GM20431 (cell line): ENCODE results near the gene RADIL.
"Not testable (repeated sequence)": the region's sequence is repeated elsewhere in the genome, so short reads cannot be mapped to it uniquely, and the experiment has no call there.

Source experiments
- in situ Hi-C: fragments of 300-500 bp; cut with MseI, MboI; formaldehyde crosslinking; loops from one replicate; pipeline ENCODE4 v1.15.0; 2020; ENCODE audit warnings: low sequenced_read_pairs; ENCODE audit not compliant: unreplicated experiment

The RADIL gene

DNA sequence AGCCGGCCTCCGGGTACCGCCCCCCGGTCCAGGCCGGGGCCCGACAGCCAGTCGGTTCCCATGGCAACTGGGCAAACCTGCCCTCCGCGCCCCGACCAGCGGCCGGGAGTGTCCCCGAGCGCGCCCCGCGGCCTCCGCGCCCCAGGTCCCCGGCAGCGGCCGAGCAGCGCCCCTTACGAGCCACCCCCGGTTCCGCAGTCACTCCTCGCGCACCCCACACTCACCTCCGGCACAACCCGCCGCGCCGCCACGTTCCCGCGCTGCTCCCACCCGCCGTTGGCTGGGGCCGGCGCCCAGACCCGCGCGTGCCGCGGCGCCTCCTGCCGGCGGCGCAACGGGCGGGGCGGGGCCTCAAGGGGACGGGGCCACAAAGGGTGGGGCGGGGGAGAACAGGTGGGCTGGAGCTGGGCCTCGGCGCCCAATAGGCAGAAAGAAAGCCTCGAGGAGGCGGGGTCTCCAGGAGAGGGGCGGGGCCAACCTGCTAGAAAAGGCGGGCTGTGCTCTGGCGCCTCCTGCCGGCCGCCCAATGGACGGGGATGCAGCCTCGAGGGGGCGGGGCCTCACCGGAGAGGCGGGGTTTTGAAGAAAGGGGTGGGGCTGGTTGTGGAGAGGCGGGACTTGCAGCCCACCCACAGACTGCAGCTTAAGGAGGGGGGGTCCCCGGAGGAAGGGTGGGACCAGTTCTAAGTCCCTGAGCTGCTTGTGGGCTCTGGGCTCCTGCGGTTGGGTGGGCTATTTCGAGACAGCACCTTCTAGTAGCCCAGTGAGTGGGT, at the start of gene RADIL:
Gene RADIL, minus strand, starts transcription at position 345 of the 773 bp plus-strand sequence. CDS start 5,577 bp downstream, outside the sequence.
- in situ Hi-C loops, result no loop called here

- in situ Hi-C loops, result no loop called here
Observed at GRCh38 chr7:4931943-4932342, 48.4 kb upstream of the RADIL start.

DNA sequence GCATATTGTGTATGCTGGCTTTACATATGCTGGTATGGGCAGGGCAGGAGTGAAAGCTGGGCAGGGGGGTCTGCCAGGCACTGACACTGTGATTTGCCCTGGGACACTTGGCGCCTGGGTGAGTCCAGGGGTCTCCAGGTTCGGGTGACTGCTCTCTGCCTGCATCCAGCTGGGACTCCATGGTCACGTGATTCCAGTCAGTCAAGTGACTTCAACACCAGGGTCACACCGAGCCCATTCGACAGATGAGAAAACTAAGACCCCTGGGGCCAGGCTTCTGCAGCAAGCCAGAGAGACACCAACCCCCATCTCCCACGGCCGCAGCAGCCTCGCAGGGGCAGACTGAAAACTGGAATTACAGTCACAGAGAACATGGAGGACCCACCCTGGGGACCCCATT, 45.5 kb upstream of the RADIL start:
- in situ Hi-C loops, result no loop called here

- in situ Hi-C loops, result no loop called here
Observed at GRCh38 chr7:4928445-4928844, 44.9 kb upstream of the RADIL start.

GRCh38 chr7:4919969-4920766, 36.7 kb upstream of the RADIL start:
- in situ Hi-C loops, result no loop called here

- in situ Hi-C loops, result no loop called here
Observed at GRCh38 chr7:4916113-4916512, 32.6 kb upstream of the RADIL start.

DNA sequence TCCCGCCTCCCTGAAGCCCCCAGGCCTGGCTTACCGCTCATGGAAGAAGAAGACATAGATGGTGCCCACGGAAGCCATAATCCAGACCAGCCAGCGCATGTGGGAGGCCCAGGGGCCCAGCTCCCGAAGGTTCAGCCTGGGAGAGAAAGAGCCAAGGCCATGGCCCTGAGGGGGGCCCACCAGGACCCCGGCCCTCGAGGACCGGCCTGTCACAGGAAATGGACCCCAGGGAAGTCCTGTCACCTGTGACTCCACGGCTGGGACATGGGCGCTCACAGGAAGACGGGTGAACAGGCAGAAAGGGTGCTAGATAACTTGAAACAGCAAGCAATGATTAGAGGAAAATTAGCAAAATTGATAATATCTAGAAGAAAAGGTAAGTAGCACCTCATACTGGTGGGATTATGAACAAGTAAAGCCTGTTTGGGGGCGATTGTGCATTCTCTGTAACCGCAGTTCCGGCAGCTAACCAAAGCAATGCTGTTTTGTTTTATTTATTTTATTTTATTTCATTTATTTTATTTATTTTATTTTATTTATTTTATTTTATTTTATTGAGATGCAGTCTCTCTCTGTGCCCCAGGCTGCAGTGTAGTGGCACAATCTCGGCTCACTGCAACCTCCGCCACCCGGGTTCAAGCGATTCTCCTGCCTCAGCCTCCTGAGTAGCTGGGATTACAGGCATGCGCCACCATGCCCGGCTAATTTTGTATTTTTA, 27.8 kb upstream of the RADIL start:
- in situ Hi-C loops, result no loop called here

DNA sequence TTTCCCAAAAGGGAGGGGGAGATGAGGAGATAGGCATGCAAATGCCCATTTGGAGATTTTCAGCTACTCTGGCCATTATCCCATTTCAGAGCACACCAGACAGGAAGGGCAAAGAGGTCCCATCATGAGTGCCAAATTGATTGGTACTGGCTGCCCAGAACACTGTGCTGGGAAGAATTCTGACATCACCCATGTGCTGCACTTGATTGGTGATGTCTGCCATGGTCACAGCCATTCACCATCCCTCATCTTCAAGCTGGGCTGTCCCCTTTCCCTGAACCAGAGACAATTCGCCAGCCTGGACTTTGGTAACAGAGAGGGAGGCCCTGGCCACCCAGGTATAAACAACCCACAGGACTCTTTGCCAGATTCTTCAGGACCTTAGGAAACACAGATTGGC, 23.2 kb upstream of the RADIL start:
- in situ Hi-C loops, result no loop called here

- in situ Hi-C loops, result no loop called here
Observed at GRCh38 chr7:4905171-4905570, 21.7 kb upstream of the RADIL start.

DNA sequence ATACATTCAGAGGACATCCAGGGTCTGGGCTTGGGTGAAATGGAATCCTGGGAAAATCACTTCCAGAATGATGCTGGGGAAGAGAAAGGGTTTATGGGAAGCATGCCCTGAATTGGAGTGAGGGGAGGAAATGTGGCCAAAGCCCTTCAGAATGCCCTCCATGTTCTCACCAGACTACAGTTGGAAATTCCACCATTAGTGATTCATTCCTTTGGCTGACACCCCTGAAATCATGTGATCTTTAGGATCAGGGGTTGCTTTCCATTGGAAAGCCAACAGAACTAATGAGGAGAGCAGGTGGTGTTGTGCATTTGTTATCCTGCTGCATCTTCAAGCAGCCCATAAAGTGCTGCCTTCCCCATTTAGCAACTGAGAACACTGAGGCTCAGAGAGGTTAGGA, 20.8 kb upstream of the RADIL start:
- in situ Hi-C loops, result no loop called here

GRCh38 chr7:4895766-4896165, 12.2 kb upstream of the RADIL start:
- in situ Hi-C loops, result no loop called here

DNA sequence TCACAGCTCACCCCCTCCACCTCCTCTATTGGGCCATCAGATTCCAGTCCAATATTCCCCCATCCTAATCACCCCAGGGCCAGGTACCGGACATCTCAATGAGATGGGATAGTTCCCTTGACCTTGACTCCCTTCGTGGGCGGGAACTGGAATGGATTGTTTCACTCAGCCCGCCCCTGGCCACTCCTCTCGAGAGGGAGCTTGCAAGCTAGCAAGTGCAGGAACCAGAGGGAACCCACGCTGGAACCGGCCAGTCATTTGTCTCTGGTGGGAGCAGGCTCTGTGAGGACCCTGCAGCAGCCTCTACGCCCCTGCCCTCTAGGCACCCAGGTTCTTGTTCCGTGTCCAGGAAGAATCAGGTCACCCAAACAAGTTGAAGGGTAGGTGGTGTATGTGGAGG, 11.0 kb upstream of the RADIL start:
- in situ Hi-C loops, result no loop called here

GRCh38 chr7:4893929-4894475, 10.5 kb upstream of the RADIL start:
- in situ Hi-C loops, result no loop called here

DNA sequence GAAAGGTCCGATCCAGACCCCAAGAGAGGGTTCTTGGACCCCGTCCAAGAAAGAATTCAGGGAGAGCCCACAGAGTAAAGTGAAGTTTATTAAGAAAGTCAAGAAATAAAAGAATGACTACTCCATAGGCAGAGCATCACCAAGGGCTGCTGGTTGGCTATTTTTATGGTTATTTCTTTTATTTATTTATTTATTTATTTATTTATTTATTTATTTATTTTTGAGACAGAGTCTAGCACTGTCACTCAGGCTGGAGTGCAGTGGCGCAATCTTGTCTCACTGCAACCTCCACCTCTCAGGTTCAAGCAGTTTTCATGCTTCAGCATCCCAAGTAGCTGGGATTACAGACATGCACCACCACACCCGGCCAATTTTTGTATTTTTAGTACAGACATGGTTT, 9.7 kb upstream of the RADIL start:
- in situ Hi-C loops, result not testable (repeated sequence)

GRCh38 chr7:4891522-4891921, 8.0 kb upstream of the RADIL start:
- in situ Hi-C loops, result not testable (repeated sequence)

GRCh38 chr7:4889682-4890081, 6.2 kb upstream of the RADIL start:
- in situ Hi-C loops, result no loop called here

- in situ Hi-C loops, result no loop called here
Observed at GRCh38 chr7:4888161-4888560, 4.6 kb upstream of the RADIL start.

GRCh38 chr7:4886671-4887070, 3.2 kb upstream of the RADIL start:
- in situ Hi-C loops, result no loop called here

DNA sequence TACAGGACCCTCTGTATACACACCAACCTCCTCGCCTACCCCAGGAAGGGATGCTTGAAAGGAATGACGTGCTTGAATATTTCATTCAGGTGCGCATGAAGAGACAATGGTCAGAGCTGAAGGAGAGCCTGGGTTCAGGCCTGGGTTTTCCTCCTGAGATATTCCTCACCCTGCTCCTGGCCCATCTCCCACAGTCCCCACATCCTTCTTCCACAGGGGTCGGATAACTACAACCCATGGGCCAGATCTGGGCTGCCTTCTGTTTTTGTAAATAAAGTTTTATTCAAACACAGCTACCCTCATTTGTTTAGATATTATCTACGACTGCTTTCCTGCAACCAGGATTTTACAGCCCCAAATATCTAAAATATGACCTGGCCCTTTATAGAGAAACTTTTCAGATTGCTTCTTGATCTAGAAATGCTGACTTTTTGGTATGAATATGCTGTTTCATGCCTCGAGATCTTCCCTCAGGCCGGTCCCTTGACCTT, 1.8 kb upstream of the RADIL start:
- in situ Hi-C loops, result no loop called here

- in situ Hi-C loops, result no loop called here
Observed at GRCh38 chr7:4884164-4884563, 648 bp upstream of the RADIL start.

DNA sequence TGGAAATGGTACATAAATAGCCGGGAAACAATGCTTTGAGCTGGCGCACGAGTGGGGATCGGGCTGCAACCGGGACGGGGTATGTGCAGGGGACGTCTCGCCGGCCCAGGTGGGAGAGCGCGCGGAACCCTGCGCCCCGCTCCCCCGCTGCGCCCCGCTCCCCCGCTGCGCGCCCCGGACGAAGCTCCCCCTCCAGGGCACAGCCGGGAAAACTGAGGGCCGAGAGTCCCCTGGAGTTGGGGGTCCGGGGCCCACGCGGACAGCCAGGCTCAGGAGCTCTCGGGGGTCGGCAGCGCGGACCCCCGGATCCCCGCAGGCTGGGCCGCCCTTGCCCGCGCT, 514 bp downstream of the RADIL start:
- in situ Hi-C loops, result no loop called here
